Activated CD4-positive, alpha-beta T cell treated with anti-CD3 and anti-CD28 coated beads, Interleukin-2, amount 10 ng/mL, durations not matched to agents 7 days and 5 days (primary cell): ENCODE measurements around the gene KRT85. TPM values are rescaled to one million over a fixed set of nuclear protein-coding genes. Genes with fewer than 3 reads are reported as not detected.

ENCODE experiments used
- CTCF ChIA-PET: fragments of 350-600 bp; sonication (Branson Sonifier 250); formaldehyde crosslinking; loops from one replicate; lab custom pipeline; 2021; ENCODE audit warnings: antibody characterized with exemption; lab: Charles Lee
- POLR2A ChIA-PET: fragments of 350-600 bp; sonication (Branson Sonifier 250); formaldehyde crosslinking; loops from one replicate; lab custom pipeline; 2021; ENCODE audit warnings: antibody characterized with exemption; lab: Charles Lee
- DNase-seq: peaks from one replicate; pipeline ENCODE4 v3.0.0-alpha.2; 2020
- H3K27ac Mint-ChIP-seq: one replicate; pipeline ENCODE4 v1.8.0; 2021; ENCODE audit warnings: mild to moderate bottlenecking, moderate library complexity, mixed read lengths
- H3K27me3 Mint-ChIP-seq: one replicate; pipeline ENCODE4 v1.8.0; 2021; ENCODE audit warnings: mixed read lengths
- H3K36me3 Mint-ChIP-seq: one replicate; pipeline ENCODE4 v1.8.0; 2021; ENCODE audit warnings: low read depth, mixed read lengths
- H3K4me1 Mint-ChIP-seq: one replicate; pipeline ENCODE4 v1.8.0; 2021; ENCODE audit warnings: mixed read lengths
- H3K4me3 Mint-ChIP-seq: one replicate; pipeline ENCODE4 v1.8.0; 2021; ENCODE audit warnings: mild to moderate bottlenecking, moderate library complexity, mixed read lengths
- H3K9me3 Mint-ChIP-seq: one replicate; pipeline ENCODE4 v1.8.0; 2021; ENCODE audit warnings: mixed read lengths
- total RNA-seq, 2 experiments: library from RNA; stranded (reverse); gene quantifications; one replicate each; pipeline ENCODE4 v1.2.3, GENCODE V29; 2021

The KRT85 gene
- total RNA-seq, 2 experiments from 2014 or later, result not detected

DNA sequence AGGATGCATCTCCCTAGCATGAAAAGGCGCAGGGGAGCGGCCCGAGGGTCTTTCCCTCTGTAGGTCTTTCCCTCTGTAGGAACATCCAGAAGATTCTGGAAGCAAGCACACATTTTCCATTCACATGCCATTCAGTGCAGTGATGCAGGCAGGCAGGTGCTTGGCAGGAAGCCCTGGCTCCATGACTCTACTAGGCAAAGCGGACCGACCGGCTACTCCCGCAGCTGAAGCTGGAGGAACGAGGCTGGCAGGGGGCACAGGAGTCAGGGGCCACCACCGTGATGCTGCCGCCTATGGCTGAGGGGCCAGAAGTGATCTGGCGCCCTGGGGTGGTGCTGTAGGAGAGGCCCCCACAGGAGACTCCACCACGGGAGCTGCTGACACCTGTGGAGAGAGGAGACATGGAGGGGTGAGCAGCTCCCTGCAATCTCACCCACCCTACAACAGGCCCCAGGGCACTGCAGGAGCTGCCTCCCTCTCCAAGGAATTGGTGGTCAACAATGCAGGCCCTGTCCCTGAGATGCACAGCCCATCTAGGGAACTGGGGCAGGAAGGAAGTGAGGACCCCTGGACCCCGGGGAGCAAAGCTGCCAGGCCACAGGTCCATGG lies 6.5 kb downstream of the KRT85 start:
- no peak overlapping the region for H3K4me3 Mint-ChIP-seq
- no peaks in the 10 kb centered on the region for H3K36me3 Mint-ChIP-seq
- DNase-seq, result no peak
- POLR2A ChIA-PET, result no interaction called here
- no peak overlapping the region for H3K27ac Mint-ChIP-seq
- H3K27me3 Mint-ChIP-seq, result peaks cover 2% of the 10 kb centered on the region
- no peaks in the 10 kb centered on the region for H3K9me3 Mint-ChIP-seq
- CTCF ChIA-PET, result interaction anchor here (0.6 to 2.0 kb wide), 7 partner anchors 8 to 617 kb away, joined by 3 to 7 read pairs (median 3); no protein-coding TSS in a partner anchor
- H3K4me1 Mint-ChIP-seq, result peaks cover 20% of the 10 kb centered on the region

DNA sequence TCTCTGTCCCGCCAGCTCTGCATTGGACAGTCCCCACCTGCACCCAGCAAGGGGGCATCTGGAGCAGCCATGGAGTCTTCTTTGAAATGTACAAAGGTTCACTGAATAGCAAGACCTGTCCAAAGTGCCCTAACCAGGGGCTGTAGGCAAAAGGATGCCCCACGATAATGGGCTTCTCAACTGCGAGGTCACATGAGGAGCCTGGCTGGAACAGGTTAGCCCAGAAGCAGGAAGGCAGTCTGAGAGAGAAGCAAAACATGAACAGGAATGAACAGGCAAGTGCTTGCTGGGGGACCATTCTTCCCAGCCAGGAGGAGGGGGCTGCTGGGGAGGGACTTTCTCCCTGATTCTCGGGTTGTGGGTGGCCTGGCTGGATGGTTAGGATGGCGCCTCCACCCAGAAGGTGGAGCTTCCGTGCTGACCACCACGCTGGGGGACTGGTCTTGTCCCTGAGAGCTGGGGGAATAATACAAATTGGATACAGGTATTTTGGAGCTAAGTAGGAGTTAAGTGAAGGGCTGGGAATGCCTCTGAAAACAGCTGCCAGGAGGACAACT lies 7.1 kb downstream of the KRT85 start:
- H3K27ac Mint-ChIP-seq, result no peak overlapping the region
- no peaks in the 10 kb centered on the region for H3K36me3 Mint-ChIP-seq
- POLR2A ChIA-PET, result no interaction called here
- H3K4me3 Mint-ChIP-seq, result no peak overlapping the region
- H3K27me3 Mint-ChIP-seq, result peaks cover 2% of the 10 kb centered on the region
- CTCF ChIA-PET, result interaction anchor here (1.4 kb wide), 1 partner anchor 80 kb away, joined by 3 read pairs; no protein-coding TSS in a partner anchor
- DNase-seq, result no peak
- no peaks in the 10 kb centered on the region for H3K9me3 Mint-ChIP-seq
- peaks cover 20% of the 10 kb centered on the region for H3K4me1 Mint-ChIP-seq

DNA sequence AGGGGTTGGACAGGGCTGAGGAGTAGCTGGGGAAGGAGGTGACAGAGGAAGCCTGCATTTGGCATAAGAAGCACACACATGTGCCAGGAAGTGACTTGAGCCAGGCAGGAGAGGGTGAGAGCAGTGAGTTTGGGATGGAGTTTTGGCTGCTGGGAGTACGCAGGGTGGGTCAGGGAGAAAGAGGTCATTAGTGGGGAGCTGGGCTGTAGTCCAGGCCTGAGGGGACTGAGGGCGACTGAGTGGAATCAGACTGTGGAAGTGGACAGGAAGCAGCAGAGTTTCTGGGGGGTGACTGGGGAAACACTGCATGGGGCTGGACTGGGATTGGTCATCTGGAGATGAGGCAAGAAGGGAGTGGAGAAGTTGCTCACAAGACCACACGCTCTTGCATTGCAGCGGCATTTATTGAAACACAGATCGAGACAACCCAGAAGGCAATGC lies 7.6 kb downstream of the KRT85 start:
- Mint-ChIP-seq H3K4me3 (no peak overlapping the region), H3K36me3 (no peaks in the 10 kb centered on the region), H3K27me3 (peaks cover 4% of the 10 kb centered on the region), H3K27ac (no peak overlapping the region), H3K9me3 (no peaks in the 10 kb centered on the region), H3K4me1 (peaks cover 20% of the 10 kb centered on the region)
- CTCF ChIA-PET, result no interaction called here
- DNase-seq, result no peak
- POLR2A ChIA-PET, result no interaction called here

- no peaks in the 10 kb centered on the region for H3K9me3 Mint-ChIP-seq
- DNase-seq, result peak; percentile 45
- peaks cover 4% of the 10 kb centered on the region for H3K27me3 Mint-ChIP-seq
- peaks cover 20% of the 10 kb centered on the region for H3K4me1 Mint-ChIP-seq
- H3K4me3 Mint-ChIP-seq, result no peak overlapping the region
- no peaks in the 10 kb centered on the region for H3K36me3 Mint-ChIP-seq
- H3K27ac Mint-ChIP-seq, result peak overlapping the region; percentile 21
- ChIA-PET POLR2A (no interaction called here), CTCF (interaction anchor here (1.5 kb wide), 1 partner anchor 9 kb away, joined by 3 read pairs; the partner anchor contains the start of gene KRT85)
These were observed 8.5 kb downstream of the KRT85 start for GRCh38 chr12:52358575-52359350.

DNA sequence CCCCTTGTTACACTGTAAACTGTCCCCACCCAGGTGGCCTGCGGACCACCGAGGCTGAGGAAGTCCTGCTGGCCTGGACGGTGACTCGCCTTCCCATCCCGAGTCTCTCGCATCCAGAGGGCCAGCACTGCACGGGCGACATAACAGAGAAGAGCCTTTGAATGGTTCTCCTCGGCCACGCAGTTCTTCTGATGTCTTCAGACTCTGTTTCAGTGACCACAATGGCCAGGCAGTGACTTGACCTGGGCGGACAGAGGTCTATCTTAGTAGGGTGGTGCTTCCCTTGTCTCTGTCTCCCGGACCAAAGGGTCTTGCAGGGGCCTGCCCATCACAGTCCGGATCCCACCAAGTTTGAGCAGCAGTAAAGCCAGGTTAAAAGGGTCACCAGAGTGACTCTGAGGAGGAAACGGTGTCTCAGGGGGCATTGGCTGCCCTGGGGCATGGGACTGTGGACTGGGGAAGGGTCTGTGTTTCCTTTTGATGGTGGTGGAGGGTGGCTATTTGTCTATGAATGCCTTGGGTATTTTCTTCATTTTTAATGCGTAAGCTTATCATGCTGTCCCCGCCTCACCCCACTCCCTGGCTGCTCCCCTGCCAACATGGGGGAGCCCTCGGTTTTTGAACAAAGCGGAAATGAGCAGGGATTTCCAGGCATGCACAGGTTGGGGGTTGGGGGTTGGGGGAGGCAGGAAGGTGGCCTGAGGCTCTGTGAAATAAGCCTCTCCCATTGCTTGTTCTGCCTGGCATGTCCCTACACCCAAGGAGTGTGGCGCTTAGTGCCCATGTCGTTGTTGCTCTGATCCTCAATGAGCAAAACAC lies 10.3 kb downstream of the KRT85 start:
- H3K4me3 Mint-ChIP-seq, result no peak overlapping the region
- ChIA-PET CTCF (no interaction called here), POLR2A (no interaction called here)
- H3K27ac Mint-ChIP-seq, result no peak overlapping the region
- DNase-seq, result no peak
- H3K27me3 Mint-ChIP-seq, result peaks cover 8% of the 10 kb centered on the region
- H3K36me3 Mint-ChIP-seq, result no peaks in the 10 kb centered on the region
- H3K4me1 Mint-ChIP-seq, result peaks cover 23% of the 10 kb centered on the region
- H3K9me3 Mint-ChIP-seq, result no peaks in the 10 kb centered on the region

DNA sequence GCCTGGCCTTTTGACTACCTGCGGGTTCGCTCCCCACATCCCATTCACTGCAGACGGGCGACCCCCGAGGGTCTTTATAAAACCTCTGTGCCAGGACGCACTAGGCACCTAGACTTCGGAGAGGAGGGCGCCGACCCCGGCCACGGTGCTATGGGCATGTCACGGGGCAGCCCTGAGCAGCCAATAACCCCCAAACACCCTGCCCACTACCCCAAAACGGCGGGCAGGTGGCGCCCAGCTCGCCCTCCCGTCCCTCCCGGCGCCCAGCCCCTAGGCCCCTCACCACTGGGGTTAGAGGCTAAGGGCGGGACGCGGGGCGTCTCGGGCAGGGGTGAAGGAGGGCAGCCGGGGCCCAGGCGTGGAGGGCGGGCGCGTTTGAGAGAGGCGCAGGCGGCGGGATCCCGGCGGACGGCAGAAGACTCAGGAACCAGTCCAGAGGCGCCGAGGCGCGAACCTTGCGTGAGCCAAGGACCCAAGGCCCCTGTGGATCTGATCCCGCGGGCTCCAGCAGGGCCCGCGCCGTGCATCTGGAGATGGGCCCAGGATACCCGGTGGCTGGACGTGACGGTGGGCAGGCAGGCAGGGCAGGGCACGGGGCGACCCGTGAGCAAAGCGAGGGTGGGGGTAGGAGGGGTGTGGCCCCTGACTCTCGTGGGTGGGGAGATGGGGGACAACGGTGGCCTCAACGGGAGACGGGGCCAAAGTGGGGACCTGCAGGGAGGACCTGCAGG lies 11.1 kb downstream of the KRT85 start:
- Mint-ChIP-seq H3K4me1 (peaks cover 28% of the 10 kb centered on the region), H3K4me3 (no peak overlapping the region), H3K27me3 (peaks cover 11% of the 10 kb centered on the region), H3K9me3 (no peaks in the 10 kb centered on the region), H3K27ac (no peak overlapping the region), H3K36me3 (no peaks in the 10 kb centered on the region)
- CTCF ChIA-PET, result no interaction called here
- POLR2A ChIA-PET, result no interaction called here
- DNase-seq, result no peak

DNA sequence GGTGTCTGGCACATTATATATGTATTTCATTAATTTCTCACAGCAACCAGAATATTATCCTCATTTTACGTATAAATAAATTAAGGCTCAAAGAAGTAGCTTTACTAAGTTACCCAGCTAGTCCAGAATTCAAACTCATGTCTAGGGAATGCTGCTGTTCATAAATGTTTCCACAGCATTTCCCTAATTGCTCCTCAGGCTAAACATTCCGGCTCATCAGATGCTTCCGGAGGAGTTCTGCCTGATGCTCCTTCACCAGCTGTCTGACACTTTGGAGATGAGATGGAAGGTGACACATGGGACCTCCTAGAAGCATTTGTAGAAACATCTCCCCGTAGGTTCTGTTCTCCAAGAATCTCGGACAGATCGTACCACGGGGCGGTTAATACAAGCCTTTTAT lies 12.1 kb downstream of the KRT85 start:
- ChIA-PET POLR2A (no interaction called here), CTCF (no interaction called here)
- Mint-ChIP-seq H3K27me3 (peaks cover 11% of the 10 kb centered on the region), H3K9me3 (no peaks in the 10 kb centered on the region), H3K27ac (no peak overlapping the region), H3K4me3 (no peak overlapping the region), H3K4me1 (peaks cover 31% of the 10 kb centered on the region), H3K36me3 (no peaks in the 10 kb centered on the region)
- DNase-seq, result no peak

- peaks cover 13% of the 10 kb centered on the region for H3K27me3 Mint-ChIP-seq
- CTCF ChIA-PET, result no interaction called here
- H3K36me3 Mint-ChIP-seq, result no peaks in the 10 kb centered on the region
- H3K4me3 Mint-ChIP-seq, result no peak overlapping the region
- no peaks in the 10 kb centered on the region for H3K9me3 Mint-ChIP-seq
- H3K4me1 Mint-ChIP-seq, result peaks cover 26% of the 10 kb centered on the region
- POLR2A ChIA-PET, result no interaction called here
- no peak for DNase-seq
- H3K27ac Mint-ChIP-seq, result no peak overlapping the region
These were observed 13.1 kb downstream of the KRT85 start for GRCh38 chr12:52354200-52354599.

- CTCF ChIA-PET, result interaction anchor here (1.6 kb wide), 1 partner anchor 8 kb away, joined by 7 read pairs; no protein-coding TSS in a partner anchor
- H3K36me3 Mint-ChIP-seq, result no peaks in the 10 kb centered on the region
- no peak overlapping the region for H3K27ac Mint-ChIP-seq
- no peaks in the 10 kb centered on the region for H3K9me3 Mint-ChIP-seq
- no peak overlapping the region for H3K4me3 Mint-ChIP-seq
- peaks cover 14% of the 10 kb centered on the region for H3K27me3 Mint-ChIP-seq
- peaks cover 23% of the 10 kb centered on the region for H3K4me1 Mint-ChIP-seq
- no peak for DNase-seq
- POLR2A ChIA-PET, result no interaction called here
These were observed 13.5 kb downstream of the KRT85 start for GRCh38 chr12:52353766-52354165.

- Mint-ChIP-seq H3K9me3 (no peaks in the 10 kb centered on the region), H3K27me3 (peaks cover 15% of the 10 kb centered on the region), H3K27ac (no peak overlapping the region), H3K4me3 (no peak overlapping the region), H3K4me1 (peaks cover 15% of the 10 kb centered on the region), H3K36me3 (no peaks in the 10 kb centered on the region)
- no peak for DNase-seq
- ChIA-PET POLR2A (no interaction called here), CTCF (interaction anchor here (1.6 kb wide), 1 partner anchor 9 kb away, joined by 7 read pairs; no protein-coding TSS in a partner anchor)
These were observed 14.3 kb downstream of the KRT85 start for GRCh38 chr12:52352951-52353350.

GRCh38 chr12:52351196-52352059 lies 15.9 kb downstream of the KRT85 start:
- no peaks in the 10 kb centered on the region for H3K36me3 Mint-ChIP-seq
- H3K9me3 Mint-ChIP-seq, result no peaks in the 10 kb centered on the region
- H3K4me3 Mint-ChIP-seq, result no peak overlapping the region
- H3K27ac Mint-ChIP-seq, result no peak overlapping the region
- peak; percentile 74 for DNase-seq
- H3K4me1 Mint-ChIP-seq, result peaks cover 11% of the 10 kb centered on the region
- CTCF ChIA-PET, result interaction anchor here (1.0 to 1.2 kb wide), 3 partner anchors 22 to 196 kb away, joined by 3 read pairs; no protein-coding TSS in a partner anchor
- POLR2A ChIA-PET, result no interaction called here
- peaks cover 16% of the 10 kb centered on the region for H3K27me3 Mint-ChIP-seq
